ENCODE measurements around the gene BICRA.

The BICRA gene

GRCh38 chr19:47628078-47628771, 19.3 kb downstream of the BICRA start:
- H3K27me3 ChIP-seq (ENCODE audit: low read length), result no peaks in the 10 kb centered on the region
- H3K4me3 ChIP-seq (ENCODE audit: insufficient read depth, low read length, poor library complexity, severe bottlenecking), result no peak overlapping the region
- H3K36me3 ChIP-seq (ENCODE audit: low read length), result no peaks in the 10 kb centered on the region
- no peaks in the 10 kb centered on the region for H3K9me3 ChIP-seq (ENCODE audit: insufficient read depth, low read length)
- H3K9ac ChIP-seq (ENCODE audit: low read length), result no peak overlapping the region
- no peaks in the 10 kb centered on the region for H3F3A ChIP-seq (ENCODE audit: insufficient read depth)
- no peaks in the 10 kb centered on the region for H4K20me1 ChIP-seq (ENCODE audit: low read depth, low read length)
- H2AFZ ChIP-seq (ENCODE audit: low read depth, low read length, severe bottlenecking), result no peak overlapping the region
- no peak overlapping the region for H3K4me2 ChIP-seq (ENCODE audit: low read depth, low read length, poor library complexity, severe bottlenecking)
- no peak for TF ChIP-seq EZH2phosphoT487 (conservative IDR thresholded peaks at IDR 0.05; ENCODE audit: low read length)
- no peak for TF ChIP-seq CTCF (IDR thresholded peaks at IDR 0.05; ENCODE audit: insufficient read depth, low read length, poor library complexity, severe bottlenecking)
- peaks cover 41% of the 10 kb centered on the region for H3K79me2 ChIP-seq (ENCODE audit: insufficient read depth, low read length)
- H3K9me2 ChIP-seq (replicated peaks; ENCODE audit: insufficient read depth, low read length), result no peaks in the 10 kb centered on the region
- no peak overlapping the region for H3K27ac ChIP-seq (ENCODE audit: low read depth, low read length)

GRCh38 chr19:47630594-47630993, 21.7 kb downstream of the BICRA start:
- Histone ChIP-seq H3K27me3 (ENCODE audit: low read length) (no peaks in the 10 kb centered on the region), H3K27ac (ENCODE audit: low read depth, low read length) (no peak overlapping the region), H3K79me2 (ENCODE audit: insufficient read depth, low read length) (peaks cover 37% of the 10 kb centered on the region), H3F3A (ENCODE audit: insufficient read depth) (no peaks in the 10 kb centered on the region), H2AFZ (ENCODE audit: low read depth, low read length, severe bottlenecking) (no peak overlapping the region), H3K9me2 (replicated peaks; ENCODE audit: insufficient read depth, low read length) (no peaks in the 10 kb centered on the region), H3K36me3 (ENCODE audit: low read length) (no peaks in the 10 kb centered on the region), H4K20me1 (ENCODE audit: low read depth, low read length) (no peaks in the 10 kb centered on the region), H3K4me3 (ENCODE audit: insufficient read depth, low read length, poor library complexity, severe bottlenecking) (no peak overlapping the region), H3K4me2 (ENCODE audit: low read depth, low read length, poor library complexity, severe bottlenecking) (no peak overlapping the region), H3K9ac (ENCODE audit: low read length) (no peak overlapping the region), H3K9me3 (ENCODE audit: insufficient read depth, low read length) (no peaks in the 10 kb centered on the region)
- TF ChIP-seq EZH2phosphoT487 (conservative IDR thresholded peaks at IDR 0.05; ENCODE audit: low read length), result no peak
- no peak for TF ChIP-seq CTCF (IDR thresholded peaks at IDR 0.05; ENCODE audit: insufficient read depth, low read length, poor library complexity, severe bottlenecking)

- Histone ChIP-seq H3K4me3 (ENCODE audit: insufficient read depth, low read length, poor library complexity, severe bottlenecking) (no peak overlapping the region), H3K79me2 (ENCODE audit: insufficient read depth, low read length) (peaks cover 35% of the 10 kb centered on the region), H3K36me3 (ENCODE audit: low read length) (no peaks in the 10 kb centered on the region), H3K27ac (ENCODE audit: low read depth, low read length) (no peak overlapping the region), H3K9ac (ENCODE audit: low read length) (no peak overlapping the region), H3K9me3 (ENCODE audit: insufficient read depth, low read length) (no peaks in the 10 kb centered on the region), H3K9me2 (replicated peaks; ENCODE audit: insufficient read depth, low read length) (no peaks in the 10 kb centered on the region), H4K20me1 (ENCODE audit: low read depth, low read length) (no peaks in the 10 kb centered on the region), H3K27me3 (ENCODE audit: low read length) (no peaks in the 10 kb centered on the region), H3F3A (ENCODE audit: insufficient read depth) (no peaks in the 10 kb centered on the region), H3K4me2 (ENCODE audit: low read depth, low read length, poor library complexity, severe bottlenecking) (no peak overlapping the region), H2AFZ (ENCODE audit: low read depth, low read length, severe bottlenecking) (no peak overlapping the region)
- TF ChIP-seq CTCF (IDR thresholded peaks at IDR 0.05; ENCODE audit: insufficient read depth, low read length, poor library complexity, severe bottlenecking), result no peak
- TF ChIP-seq EZH2phosphoT487 (conservative IDR thresholded peaks at IDR 0.05; ENCODE audit: low read length), result no peak
Observed at GRCh38 chr19:47631681-47632446, 22.9 kb downstream of the BICRA start.
